ENCODE results near the gene OR52E8.
A peak's percentile ranks its signal among the peaks of the same experiment; 100 is the strongest.

The OR52E8 gene

GRCh38 chr11:5833446-5833845, 24.0 kb downstream of the OR52E8 start:
- no peaks in the 10 kb centered on the region for H3K4me1 Mint-ChIP-seq
- peaks cover 4% of the 10 kb centered on the region for H3K9me3 Mint-ChIP-seq
- no peak overlapping the region for H3K4me3 Mint-ChIP-seq
- no peaks in the 10 kb centered on the region for H3K36me3 Mint-ChIP-seq
- DNase-seq (ENCODE audit: low spot score in 2 of 2) = no peak
- no peak overlapping the region for H3K27ac Mint-ChIP-seq
- peaks cover 5% of the 10 kb centered on the region for H3K27me3 Mint-ChIP-seq
- ATAC-seq (ENCODE audit: low read depth) = no peak

- no peak overlapping the region for H3K27ac Mint-ChIP-seq
- no peaks in the 10 kb centered on the region for H3K4me1 Mint-ChIP-seq
- H3K4me3 Mint-ChIP-seq = no peak overlapping the region
- DNase-seq (ENCODE audit: low spot score in 2 of 2) (no peak), ATAC-seq (ENCODE audit: low read depth) (no peak)
- peaks cover 3% of the 10 kb centered on the region for H3K9me3 Mint-ChIP-seq
- peaks cover 2% of the 10 kb centered on the region for H3K27me3 Mint-ChIP-seq
- H3K36me3 Mint-ChIP-seq = no peaks in the 10 kb centered on the region
Observed at GRCh38 chr11:5831196-5831829, 26.2 kb downstream of the OR52E8 start.

GRCh38 chr11:5818245-5818886, 39.1 kb downstream of the OR52E8 start:
- ATAC-seq (ENCODE audit: low read depth) = no peak
- H3K36me3 Mint-ChIP-seq = no peaks in the 10 kb centered on the region
- no peaks in the 10 kb centered on the region for H3K9me3 Mint-ChIP-seq
- no peak overlapping the region for H3K27ac Mint-ChIP-seq
- H3K27me3 Mint-ChIP-seq = peaks cover 3% of the 10 kb centered on the region
- H3K4me3 Mint-ChIP-seq = peak overlapping the region; percentile 72
- peaks cover 5% of the 10 kb centered on the region for H3K4me1 Mint-ChIP-seq
- no peak for DNase-seq (ENCODE audit: low spot score in 2 of 2)

GRCh38 chr11:5815534-5815933, 42.0 kb downstream of the OR52E8 start:
- no peaks in the 10 kb centered on the region for H3K27me3 Mint-ChIP-seq
- no peak overlapping the region for H3K4me3 Mint-ChIP-seq
- H3K27ac Mint-ChIP-seq = peak overlapping the region; percentile 46
- no peaks in the 10 kb centered on the region for H3K36me3 Mint-ChIP-seq
- H3K4me1 Mint-ChIP-seq = peaks cover 5% of the 10 kb centered on the region
- H3K9me3 Mint-ChIP-seq = no peaks in the 10 kb centered on the region
- ATAC-seq (ENCODE audit: low read depth) (peak; percentile 74), DNase-seq (ENCODE audit: low spot score in 2 of 2) (no peak)

GRCh38 chr11:5809905-5810795, 47.3 kb downstream of the OR52E8 start:
- Mint-ChIP-seq H3K4me1 (peaks cover 15% of the 10 kb centered on the region), H3K36me3 (no peaks in the 10 kb centered on the region), H3K9me3 (no peaks in the 10 kb centered on the region), H3K27me3 (peaks cover 6% of the 10 kb centered on the region), H3K4me3 (no peak overlapping the region), H3K27ac (peak overlapping the region; percentile 10)
- no peak for ATAC-seq (ENCODE audit: low read depth)
- no peak for DNase-seq (ENCODE audit: low spot score in 2 of 2)

GRCh38 chr11:5809122-5809519, 48.4 kb downstream of the OR52E8 start:
- Mint-ChIP-seq H3K9me3 (peaks cover 5% of the 10 kb centered on the region), H3K36me3 (peaks cover 2% of the 10 kb centered on the region), H3K4me1 (peaks cover 12% of the 10 kb centered on the region), H3K4me3 (peak overlapping the region; percentile 84), H3K27me3 (peaks cover 8% of the 10 kb centered on the region), H3K27ac (no peak overlapping the region)
- DNase-seq (ENCODE audit: low spot score in 2 of 2) (peak in 1 of 2 donors; percentile 3), ATAC-seq (ENCODE audit: low read depth) (peak; percentile 22)

- no peak within 1 kb of the TSS for H3K27ac Mint-ChIP-seq
- DNase-seq (ENCODE audit: low spot score in 2 of 2) = peak; percentile 74 to 78
Observed at GRCh38 chr11:5808500-5809121, 48.9 kb downstream of the OR52E8 start, which contains the start of gene OR52N2. OR52N2 (plus strand) TSS chr11:5808924; CDS start chr11:5820336, 11,412 bp downstream.

GRCh38 chr11:5807580-5807979, 49.9 kb downstream of the OR52E8 start:
- no peak for ATAC-seq (ENCODE audit: low read depth)
- Mint-ChIP-seq H3K27ac (no peak overlapping the region), H3K4me1 (peaks cover 12% of the 10 kb centered on the region), H3K36me3 (peaks cover 5% of the 10 kb centered on the region), H3K27me3 (peaks cover 10% of the 10 kb centered on the region), H3K9me3 (peaks cover 9% of the 10 kb centered on the region), H3K4me3 (no peak overlapping the region)
- no peak for DNase-seq (ENCODE audit: low spot score in 2 of 2)

More at GRCh38 chr11:5808500-5809121, 48.9 kb downstream of the OR52E8 start, which contains the start of gene OR52N2:
- H3K36me3 Mint-ChIP-seq = peaks cover 3% of the 10 kb centered on the region
- peaks cover 12% of the 10 kb centered on the region for H3K4me1 Mint-ChIP-seq
- peaks cover 8% of the 10 kb centered on the region for H3K27me3 Mint-ChIP-seq
- peak; percentile 90 for ATAC-seq (ENCODE audit: low read depth)
- H3K9me3 Mint-ChIP-seq = peaks cover 6% of the 10 kb centered on the region
- H3K4me3 Mint-ChIP-seq = peak within 1 kb of the TSS; percentile 84

All from memory B cell (primary cell).